GM19351 (cell line): Measurements from ENCODE around the gene ATP2C1.

ENCODE experiments used
- ATAC-seq: cut with Tn5 transposase; IDR thresholded peaks from one replicate; pipeline ENCODE4 v1.9.1; 2021; ENCODE audit warnings: mild to moderate bottlenecking, moderate library complexity; ENCODE audit not compliant: unreplicated experiment

Gene ATP2C1

DNA sequence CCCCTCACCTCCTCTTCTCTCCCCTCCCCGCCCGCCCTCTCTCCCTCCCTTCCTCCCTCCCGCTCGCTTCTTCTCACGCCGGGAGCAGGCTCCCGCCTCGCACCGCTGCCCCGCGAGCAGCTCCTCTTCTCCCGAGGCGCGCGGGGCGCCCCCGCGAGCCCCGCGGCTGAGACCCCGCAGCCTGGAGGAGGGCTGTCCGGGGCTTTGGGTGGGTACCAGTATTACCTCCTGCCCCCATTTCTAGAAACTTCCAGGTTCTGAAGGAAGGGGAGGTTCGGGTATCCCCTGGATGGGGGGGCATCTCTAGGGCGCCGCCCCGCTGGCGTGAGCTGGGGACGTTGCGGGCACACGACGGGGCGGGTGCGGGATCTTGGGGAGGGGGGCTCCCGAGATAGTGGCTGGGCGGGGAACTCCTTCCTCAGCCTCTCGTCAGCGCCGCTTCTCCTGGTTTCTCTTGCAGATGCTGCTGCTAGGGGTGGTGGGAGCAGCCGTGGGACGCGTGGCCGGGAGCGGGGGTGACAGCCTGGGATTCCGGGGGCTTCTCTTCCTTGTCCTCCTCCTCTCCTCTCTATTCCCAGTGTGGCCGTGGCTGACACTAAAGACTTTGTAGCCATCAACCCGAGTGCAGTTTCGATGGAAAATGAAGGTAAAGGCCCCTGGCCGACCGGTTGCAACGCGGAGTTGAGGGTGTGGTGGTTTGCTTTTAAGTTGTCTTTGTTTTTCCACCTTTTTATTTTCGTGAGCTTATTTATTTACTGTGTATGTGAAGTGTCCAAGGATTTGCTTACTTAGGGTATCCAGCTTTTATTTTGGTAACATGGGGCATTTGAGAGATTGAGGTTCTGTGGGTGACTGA lies 474 bp downstream of the ATP2C1 start:
- peak; percentile 10 for ATAC-seq

- no peak for ATAC-seq
Measured at GRCh38 chr3:130894986-130895280, 1.0 kb downstream of the ATP2C1 start.

DNA sequence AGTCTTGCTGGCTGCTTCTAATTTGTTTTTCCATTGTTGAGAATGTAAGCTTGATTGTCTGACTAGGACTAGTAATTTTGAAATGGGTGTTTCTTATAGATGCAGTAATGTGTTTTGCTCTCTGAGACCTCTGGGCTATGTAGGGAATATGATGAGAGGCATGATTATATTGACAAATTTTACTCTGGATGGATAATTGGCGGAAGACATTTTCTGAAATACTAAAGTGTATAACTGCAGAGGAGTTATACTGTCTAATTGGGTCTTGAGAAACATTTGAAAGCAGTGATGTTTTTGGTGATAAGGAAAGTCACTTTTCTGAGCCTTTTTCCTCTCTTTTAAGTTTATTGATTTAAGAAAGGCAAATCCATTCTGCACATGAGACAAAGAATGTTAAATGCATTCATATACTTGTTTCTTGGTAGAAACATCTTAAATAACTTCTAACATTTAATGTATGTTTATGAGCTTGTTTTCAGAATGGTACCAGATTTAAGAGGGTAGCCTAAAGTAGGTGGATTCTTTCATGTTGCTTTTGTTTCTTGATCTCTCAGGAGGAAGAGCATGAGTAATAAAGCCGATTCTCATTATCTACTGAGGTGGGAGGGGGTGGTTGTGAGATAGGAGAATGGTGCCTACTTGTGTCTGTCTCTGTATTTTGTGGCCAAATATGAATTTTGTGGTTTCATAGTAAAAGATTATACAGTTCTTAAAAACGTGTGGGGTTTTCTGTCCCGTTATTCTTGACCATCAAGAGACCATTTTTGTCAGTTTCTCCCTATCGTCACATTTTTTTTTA lies 2.0 kb downstream of the ATP2C1 start:
- no peak for ATAC-seq

GRCh38 chr3:130897316-130897715 lies 3.4 kb downstream of the ATP2C1 start:
- ATAC-seq, result no peak

DNA sequence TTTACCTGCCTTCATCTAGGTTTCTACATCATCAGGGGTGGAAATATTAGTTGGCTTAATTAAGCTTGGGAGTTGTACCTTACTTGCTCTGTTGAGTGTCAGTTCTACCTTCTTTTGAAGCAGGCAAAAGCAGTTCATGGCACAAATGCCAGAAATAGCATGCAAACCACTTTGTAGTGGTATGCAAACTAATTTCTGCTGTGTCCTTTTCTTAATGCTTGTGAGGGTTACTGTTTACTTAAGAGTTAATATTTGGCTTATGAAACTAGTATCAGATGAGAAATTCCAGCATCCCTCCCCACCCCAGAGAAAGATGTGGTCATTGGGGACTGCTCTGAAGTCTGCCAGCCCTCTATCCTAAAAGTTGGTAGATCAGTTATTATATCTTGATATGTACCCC lies 7.1 kb downstream of the ATP2C1 start:
- peak; percentile 61 for ATAC-seq

DNA sequence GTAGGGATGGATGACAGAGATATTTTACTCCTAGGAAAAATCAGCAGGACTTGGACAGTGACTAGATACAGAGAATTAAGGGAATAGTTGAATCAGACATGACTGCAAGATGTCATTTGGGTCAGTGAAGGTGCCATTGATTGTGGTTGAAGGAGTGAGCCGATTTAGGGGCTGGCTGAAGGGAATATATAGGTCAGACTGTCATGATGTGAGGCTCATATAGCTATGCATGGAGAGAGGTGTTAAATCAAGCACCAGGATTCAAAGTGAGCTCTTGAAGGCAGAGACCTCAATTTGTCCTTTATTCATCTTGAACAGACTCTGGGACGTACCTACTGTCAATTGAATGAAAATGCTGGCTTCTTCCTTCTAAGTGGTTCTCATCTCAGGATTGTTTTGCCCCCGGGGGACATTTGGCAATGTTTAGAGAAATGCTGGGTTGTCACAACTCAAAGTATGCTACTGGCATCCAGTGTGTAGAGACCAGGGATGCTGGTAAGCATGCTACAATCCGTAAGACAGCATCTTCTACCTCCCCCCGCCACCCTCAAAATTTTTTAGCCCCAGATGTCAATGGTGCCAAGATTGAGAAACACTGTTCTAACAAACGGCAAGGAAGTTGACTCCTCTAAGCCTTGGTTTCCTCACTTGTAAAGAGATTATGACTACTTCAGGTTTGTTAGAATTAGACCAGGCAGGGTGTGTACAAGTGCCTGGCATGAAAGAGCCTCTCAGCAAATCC lies 7.8 kb downstream of the ATP2C1 start:
- ATAC-seq, result no peak

DNA sequence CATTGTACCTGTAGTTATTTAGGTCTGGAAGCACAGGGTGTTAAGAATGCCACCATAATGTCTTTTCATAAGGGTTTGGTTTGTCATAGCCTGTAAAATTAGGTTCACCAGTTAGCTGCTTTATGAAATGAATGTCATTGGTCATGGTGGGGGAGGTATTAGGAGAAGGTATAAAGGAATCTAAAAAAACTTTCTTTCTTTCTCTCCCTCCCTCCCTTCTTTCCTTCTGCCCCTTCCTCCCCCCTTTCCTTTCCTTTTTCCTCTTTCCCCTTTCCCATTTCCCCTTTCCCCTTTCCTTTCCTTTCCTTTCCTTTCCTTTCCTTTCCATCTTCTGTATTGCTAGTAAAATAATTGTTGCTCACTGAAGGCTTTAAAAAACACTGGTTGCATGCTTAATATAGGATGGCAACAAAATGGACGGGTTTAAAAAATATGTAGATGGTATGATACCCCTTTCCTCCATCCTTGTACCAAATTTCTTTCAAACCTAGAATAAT lies 9.6 kb downstream of the ATP2C1 start:
- ATAC-seq, result no peak

- ATAC-seq, result no peak
Measured at GRCh38 chr3:130904491-130904890, 10.6 kb downstream of the ATP2C1 start.

DNA sequence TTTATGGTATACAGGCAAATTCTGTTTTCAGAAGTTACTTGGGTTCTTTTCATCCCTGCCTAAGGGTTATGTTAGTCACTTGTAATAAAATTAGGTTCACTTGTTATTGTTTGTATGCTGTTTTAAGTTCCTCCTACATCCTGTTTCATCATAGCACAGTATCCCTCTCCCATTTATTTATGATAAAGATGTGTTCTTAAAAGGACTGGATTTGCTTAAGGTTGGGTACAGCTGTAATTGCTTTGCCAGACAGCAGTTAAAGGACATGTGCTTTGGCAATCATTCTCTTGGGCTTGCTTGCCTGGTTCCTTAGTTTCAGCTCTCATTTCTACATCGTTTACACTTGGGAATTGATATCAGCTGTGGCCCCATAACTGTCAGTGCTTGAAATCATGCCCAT lies 11.7 kb downstream of the ATP2C1 start:
- ATAC-seq, result no peak

GRCh38 chr3:130906374-130906995 lies 12.6 kb downstream of the ATP2C1 start:
- ATAC-seq, result no peak

DNA sequence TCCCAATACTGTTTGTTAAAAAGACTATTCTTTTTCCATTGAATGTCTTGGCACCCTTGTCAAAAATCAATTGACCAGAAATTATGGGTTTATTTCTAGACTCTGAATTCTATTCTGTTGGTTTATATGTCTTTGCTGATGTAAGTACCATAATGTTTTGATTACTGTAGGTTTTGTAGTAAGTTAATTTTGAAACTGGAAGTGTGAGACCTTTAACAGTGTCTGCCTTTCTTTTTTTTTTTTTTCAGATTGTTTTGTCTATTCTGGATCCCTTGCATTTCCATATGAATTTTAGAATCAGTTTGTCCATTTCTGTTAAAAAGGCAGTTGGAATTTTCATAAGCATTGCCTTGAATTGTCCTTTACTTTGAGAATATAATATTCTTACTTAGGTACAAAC lies 13.6 kb downstream of the ATP2C1 start:
- ATAC-seq, result no peak

DNA sequence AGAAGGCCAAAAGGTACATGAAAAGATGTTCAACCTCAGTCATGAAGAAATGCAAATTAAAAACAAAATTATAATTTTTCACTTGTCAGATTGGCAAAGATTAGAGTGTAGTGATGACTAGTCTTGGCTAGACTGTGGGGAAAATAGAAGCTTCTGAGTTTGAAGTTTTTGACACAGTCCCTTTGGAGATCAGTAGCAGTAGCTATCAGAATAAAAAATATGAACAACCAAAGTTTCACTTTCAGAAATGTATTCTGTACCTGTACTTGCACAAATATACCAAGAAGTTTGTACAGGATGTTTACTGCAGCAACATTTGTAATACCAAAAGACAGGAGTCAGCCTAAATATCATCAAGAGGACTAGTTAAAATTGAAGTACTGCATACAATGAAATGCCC lies 14.1 kb downstream of the ATP2C1 start:
- ATAC-seq, result no peak

DNA sequence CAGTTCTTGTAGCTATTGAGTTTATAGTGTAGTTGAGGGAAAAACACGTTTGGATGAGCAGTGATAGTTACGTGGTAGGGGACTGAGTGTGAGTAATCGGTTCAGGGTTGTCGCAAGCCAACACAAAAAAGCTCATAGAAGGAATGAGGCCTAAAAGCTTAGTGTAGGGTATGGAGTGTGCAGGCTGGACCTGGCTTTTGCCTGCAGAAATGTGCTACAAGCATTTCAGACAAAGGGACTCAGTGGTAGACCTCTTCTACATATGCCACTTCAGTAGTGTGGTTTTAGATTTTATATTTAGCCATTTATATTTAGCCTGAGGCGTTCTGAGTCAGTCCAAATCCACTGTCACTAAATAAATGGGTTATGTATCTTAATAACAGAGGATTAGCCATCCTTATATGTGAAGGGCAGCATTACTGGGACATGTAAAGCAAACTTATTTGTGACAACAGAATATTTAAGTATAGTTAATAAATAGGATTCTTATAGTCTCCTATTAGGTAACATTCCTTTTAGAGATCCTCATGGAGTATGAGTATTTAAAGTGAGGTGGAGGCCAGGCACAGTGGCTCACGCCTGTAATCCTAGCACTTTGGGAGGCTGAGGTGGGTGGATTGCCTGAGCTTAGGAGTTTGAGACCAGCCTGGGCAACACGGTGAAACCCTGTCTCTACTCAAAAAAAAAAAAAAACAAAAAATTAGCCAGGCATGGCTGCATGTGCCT lies 21.8 kb downstream of the ATP2C1 start:
- ATAC-seq, result peak; percentile 46

DNA sequence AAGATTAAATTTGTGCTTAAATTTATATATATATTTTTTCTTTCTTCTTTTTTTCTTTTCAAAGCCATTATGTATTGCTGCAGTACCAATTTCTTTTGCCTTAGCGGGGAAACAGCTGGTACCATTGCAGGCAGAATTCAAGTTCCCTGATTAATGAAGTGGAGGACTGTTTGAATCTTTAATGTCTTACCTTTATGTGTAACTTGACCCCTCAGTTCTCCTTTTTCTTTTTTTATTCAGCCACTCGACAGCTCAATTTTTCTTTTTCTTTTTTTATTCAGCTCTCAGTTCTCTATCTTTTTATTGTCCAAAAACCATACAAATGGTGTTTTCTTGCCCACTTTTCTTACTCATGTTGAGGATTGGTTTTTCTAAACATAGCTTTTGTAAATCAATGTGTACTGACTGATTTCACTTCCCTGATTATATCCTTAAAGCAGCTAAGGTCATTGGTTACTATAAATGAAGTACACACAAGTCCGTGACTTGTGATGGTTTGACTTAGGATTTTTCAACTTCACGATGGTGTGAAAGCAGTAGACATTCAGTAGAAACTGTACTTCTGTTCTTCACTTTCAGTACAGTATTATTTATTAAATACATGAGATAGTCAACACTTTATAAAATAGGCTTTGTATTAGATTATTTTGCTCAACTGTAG lies 22.8 kb downstream of the ATP2C1 start:
- ATAC-seq, result peak; percentile 76

GRCh38 chr3:130918328-130918727 lies 24.4 kb downstream of the ATP2C1 start:
- no peak for ATAC-seq

GRCh38 chr3:130925628-130926027 lies 31.7 kb downstream of the ATP2C1 start:
- ATAC-seq, result peak; percentile 68

GRCh38 chr3:130926504-130926903 lies 32.6 kb downstream of the ATP2C1 start:
- ATAC-seq, result no peak

DNA sequence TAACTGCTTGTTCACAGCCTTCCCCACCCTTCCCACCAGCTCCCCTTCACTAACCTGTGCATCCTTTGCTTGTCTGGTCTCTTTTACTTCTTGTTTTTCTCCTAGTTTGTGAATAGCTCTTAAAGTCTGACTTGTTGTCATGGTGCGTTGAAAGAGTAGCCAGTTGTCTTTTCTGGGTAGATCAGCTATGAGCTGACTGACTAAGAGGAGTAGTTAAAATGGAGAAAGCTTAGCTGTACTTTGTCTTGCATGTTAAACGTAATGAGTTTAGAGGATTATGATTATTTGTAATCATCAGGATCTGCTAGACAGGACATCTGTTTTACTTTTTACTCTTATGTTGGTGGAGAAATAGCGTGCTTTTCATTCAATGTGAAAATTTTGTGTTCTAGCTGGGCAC lies 35.9 kb downstream of the ATP2C1 start:
- no peak for ATAC-seq

DNA sequence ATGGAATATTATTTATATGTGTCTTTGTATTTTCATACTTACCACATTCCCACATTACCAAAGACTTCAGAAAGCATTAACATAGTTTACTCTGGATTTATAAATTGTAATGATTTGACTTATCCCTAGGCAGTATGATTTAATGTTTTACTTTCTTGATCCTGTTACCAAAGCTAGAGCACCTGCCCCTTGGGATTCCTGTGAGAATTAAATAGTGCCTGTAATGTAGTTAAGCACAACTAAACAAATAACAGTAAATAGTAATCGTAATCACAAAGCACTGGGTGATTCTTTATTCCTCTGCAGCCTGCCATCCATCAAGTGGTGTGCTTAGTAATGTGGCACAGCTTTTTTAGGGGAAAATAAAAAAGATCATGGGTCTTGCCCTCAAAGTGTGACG lies 39.1 kb downstream of the ATP2C1 start:
- ATAC-seq, result no peak

GRCh38 chr3:130933801-130934345 lies 40.0 kb downstream of the ATP2C1 start:
- ATAC-seq, result no peak
